ENCODE results near the gene VAV2.

VAV2 gene

DNA sequence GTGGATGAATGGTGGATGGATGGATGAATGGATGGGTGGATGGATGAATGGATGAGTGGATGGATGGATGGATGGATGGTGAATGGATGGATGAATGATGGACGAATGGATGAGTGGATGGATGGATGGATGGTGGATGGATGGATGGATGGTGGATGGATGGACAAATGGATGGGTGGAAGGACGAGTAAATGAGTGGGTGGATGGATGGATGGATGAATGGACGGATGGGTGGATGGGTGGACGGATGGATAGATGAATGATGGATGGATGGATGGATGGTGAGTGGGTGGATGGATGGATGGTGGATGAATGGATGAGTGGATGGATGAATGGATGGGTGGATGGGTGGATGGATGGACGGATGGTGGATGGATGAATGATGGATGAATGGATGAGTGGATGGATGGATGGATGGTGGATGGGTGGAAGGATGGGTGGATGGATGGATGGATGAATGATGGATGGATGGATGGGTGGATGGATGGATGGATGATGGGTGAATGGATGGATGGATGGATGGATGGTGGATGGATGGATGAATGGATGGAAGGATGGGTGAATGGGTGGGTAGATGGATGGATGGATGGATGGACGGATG lies 58.6 kb downstream of the VAV2 start:
- ATAC-seq (ENCODE audit: low read depth) (no peak), DNase-seq (ENCODE audit: low spot score) (no peak)
- Histone ChIP-seq H3K27ac (ENCODE audit: poor library complexity, severe bottlenecking) (no peak overlapping the region), H3K27me3 (ENCODE audit: insufficient read depth, poor library complexity, severe bottlenecking) (no peaks in the 10 kb centered on the region), H3K36me3 (ENCODE audit: low read depth) (peaks cover 26% of the 10 kb centered on the region), H3K9me3 (ENCODE audit: severe bottlenecking) (no peaks in the 10 kb centered on the region), H3K4me1 (ENCODE audit: insufficient read depth, poor library complexity, severe bottlenecking) (no peaks in the 10 kb centered on the region), H3K4me3 (ENCODE audit: severe bottlenecking) (no peak overlapping the region)
- TF ChIP-seq, protein P1, sequence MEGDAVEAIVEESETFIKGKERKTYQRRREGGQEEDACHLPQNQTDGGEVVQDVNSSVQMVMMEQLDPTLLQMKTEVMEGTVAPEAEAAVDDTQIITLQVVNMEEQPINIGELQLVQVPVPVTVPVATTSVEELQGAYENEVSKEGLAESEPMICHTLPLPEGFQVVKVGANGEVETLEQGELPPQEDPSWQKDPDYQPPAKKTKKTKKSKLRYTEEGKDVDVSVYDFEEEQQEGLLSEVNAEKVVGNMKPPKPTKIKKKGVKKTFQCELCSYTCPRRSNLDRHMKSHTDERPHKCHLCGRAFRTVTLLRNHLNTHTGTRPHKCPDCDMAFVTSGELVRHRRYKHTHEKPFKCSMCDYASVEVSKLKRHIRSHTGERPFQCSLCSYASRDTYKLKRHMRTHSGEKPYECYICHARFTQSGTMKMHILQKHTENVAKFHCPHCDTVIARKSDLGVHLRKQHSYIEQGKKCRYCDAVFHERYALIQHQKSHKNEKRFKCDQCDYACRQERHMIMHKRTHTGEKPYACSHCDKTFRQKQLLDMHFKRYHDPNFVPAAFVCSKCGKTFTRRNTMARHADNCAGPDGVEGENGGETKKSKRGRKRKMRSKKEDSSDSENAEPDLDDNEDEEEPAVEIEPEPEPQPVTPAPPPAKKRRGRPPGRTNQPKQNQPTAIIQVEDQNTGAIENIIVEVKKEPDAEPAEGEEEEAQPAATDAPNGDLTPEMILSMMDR (IDR thresholded peaks at IDR 0.05; ENCODE audit: poor library complexity, severe bottlenecking), result no peak

DNA sequence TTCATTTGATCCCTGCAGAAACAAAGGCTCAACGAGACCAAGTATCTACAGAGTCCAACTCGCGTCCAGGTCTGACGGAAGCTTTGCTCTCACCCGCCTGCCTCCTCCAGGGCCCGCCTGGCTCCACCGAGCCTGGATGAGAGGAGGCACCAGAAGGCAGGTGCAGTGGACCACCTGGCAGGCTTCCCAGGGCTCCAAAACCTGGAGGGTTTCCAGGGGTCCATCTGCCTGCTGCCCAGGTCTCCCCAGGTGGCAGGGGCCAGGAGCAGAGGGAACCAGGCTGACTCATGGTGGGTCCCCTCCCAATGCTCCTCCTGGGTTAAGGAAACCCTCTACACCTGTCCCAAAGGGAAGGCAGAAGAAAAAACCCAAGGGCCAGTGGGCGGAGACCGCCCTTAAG lies 59.5 kb downstream of the VAV2 start:
- Histone ChIP-seq H3K27me3 (ENCODE audit: insufficient read depth, poor library complexity, severe bottlenecking) (no peaks in the 10 kb centered on the region), H3K4me1 (ENCODE audit: insufficient read depth, poor library complexity, severe bottlenecking) (no peaks in the 10 kb centered on the region)
- DNase-seq (ENCODE audit: low spot score), result no peak

DNA sequence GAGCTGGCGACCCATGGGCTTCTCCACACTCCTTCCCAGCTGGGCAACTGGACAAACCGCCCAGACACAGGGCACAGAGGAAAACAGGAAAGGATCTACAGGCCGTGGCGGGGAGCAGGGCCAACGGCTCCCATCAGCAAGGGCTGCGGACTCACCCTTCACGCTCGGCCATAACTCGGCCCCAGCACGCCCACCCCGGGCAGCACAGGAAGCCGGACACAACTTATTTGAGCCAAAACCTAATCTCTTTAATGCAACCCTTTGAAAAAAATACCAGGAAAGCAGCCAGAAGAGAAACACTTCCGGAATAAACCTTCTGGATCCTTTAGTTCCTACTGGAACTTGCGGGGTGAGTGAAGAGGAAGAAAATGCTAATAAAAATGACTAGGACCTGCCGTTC lies 59.9 kb downstream of the VAV2 start:
- ATAC-seq (ENCODE audit: low read depth) (no peak), DNase-seq (ENCODE audit: low spot score) (no peak)
- peaks cover 27% of the 10 kb centered on the region for H3K36me3 ChIP-seq (ENCODE audit: low read depth)
- no peak overlapping the region for H3K27ac ChIP-seq (ENCODE audit: poor library complexity, severe bottlenecking)
- TF ChIP-seq, protein P1 (IDR thresholded peaks at IDR 0.05; ENCODE audit: poor library complexity, severe bottlenecking), result no peak
- H3K27me3 ChIP-seq (ENCODE audit: insufficient read depth, poor library complexity, severe bottlenecking), result no peaks in the 10 kb centered on the region
- no peak overlapping the region for H3K4me3 ChIP-seq (ENCODE audit: severe bottlenecking)
- H3K4me1 ChIP-seq (ENCODE audit: insufficient read depth, poor library complexity, severe bottlenecking), result no peaks in the 10 kb centered on the region
- H3K9me3 ChIP-seq (ENCODE audit: severe bottlenecking), result no peaks in the 10 kb centered on the region

More for the DNA sequence above, 59.5 kb downstream of the VAV2 start:
- no peaks in the 10 kb centered on the region for H3K9me3 ChIP-seq (ENCODE audit: severe bottlenecking)
- no peak overlapping the region for H3K27ac ChIP-seq (ENCODE audit: poor library complexity, severe bottlenecking)
- TF ChIP-seq, protein P1 (IDR thresholded peaks at IDR 0.05; ENCODE audit: poor library complexity, severe bottlenecking), result no peak
- peaks cover 27% of the 10 kb centered on the region for H3K36me3 ChIP-seq (ENCODE audit: low read depth)
- no peak overlapping the region for H3K4me3 ChIP-seq (ENCODE audit: severe bottlenecking)
- no peak for ATAC-seq (ENCODE audit: low read depth)

DNA sequence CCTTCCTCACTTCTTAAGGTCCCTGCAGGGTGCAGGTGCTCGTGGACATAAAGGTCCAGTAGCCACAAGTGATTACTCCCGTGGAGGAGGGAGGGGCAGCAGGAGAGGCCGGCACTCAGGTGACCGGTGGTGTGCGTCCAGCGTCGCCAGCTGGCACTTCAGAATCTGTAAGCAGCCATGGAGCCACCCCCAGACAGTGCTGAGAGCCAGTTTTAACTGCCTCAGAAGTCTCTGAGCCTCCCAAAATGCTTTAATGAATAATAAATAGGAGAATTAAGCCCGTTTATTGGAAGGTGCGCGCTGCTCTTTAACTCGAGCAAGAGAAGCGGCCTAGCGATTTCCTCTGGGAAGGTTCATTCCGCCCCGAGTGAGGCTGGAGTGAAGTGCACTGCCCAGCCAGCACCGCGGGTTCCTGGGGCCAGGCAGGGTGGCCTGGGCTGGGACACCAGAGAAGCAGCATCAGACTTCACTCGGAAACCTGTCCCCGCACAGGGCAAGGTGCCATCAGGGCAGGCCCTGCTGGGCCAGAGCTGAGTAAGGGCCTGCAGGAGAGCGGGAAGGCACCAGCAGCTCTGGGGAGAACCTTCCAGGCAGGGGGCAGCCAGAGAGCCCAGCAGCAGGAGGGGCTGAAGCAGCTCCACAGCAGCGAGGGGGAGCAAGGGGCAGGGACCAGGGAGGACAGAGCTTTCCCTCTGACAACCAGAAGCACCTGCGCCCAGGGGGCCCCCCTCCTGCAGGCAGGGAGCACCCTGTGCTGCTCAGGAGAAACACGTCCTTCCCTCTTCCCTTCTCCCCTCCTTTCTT lies 61.2 kb downstream of the VAV2 start:
- DNase-seq (ENCODE audit: low spot score), result no peak
- TF ChIP-seq, protein P1 (IDR thresholded peaks at IDR 0.05; ENCODE audit: poor library complexity, severe bottlenecking), result no peak
- H3K4me1 ChIP-seq (ENCODE audit: insufficient read depth, poor library complexity, severe bottlenecking), result no peaks in the 10 kb centered on the region
- peaks cover 19% of the 10 kb centered on the region for H3K36me3 ChIP-seq (ENCODE audit: low read depth)
- ATAC-seq (ENCODE audit: low read depth), result no peak
- H3K27me3 ChIP-seq (ENCODE audit: insufficient read depth, poor library complexity, severe bottlenecking), result no peaks in the 10 kb centered on the region
- H3K27ac ChIP-seq (ENCODE audit: poor library complexity, severe bottlenecking), result no peak overlapping the region
- H3K9me3 ChIP-seq (ENCODE audit: severe bottlenecking), result no peaks in the 10 kb centered on the region
- no peak overlapping the region for H3K4me3 ChIP-seq (ENCODE audit: severe bottlenecking)
